ENCODE data around the gene DUOX2.

DUOX2 gene

GRCh38 chr15:45147606-45148005 is 33.6 kb upstream of the DUOX2 start:
- Histone ChIP-seq H3K4me3 (ENCODE audit: control insufficient read depth in 1 of 7, extremely low read depth in 1 of 7, insufficient read depth in 4 of 7, low read depth in 2 of 7, low read length in 6 of 7) (no peak overlapping the region), H3K4me1 (ENCODE audit: control extremely low read depth in 1 of 4, control insufficient read depth in 4 of 4, insufficient read depth in 4 of 4, low read length in 3 of 4) (peaks cover 0 to 6% (median 4%) of the 10 kb centered on the region in 4 experiments), H3K27ac (ENCODE audit: insufficient read depth in 1 of 2, low read depth in 1 of 2, low read length in 2 of 2, poor library complexity in 1 of 2, severe bottlenecking in 2 of 2) (no peak overlapping the region), H3K9me3 (ENCODE audit: control extremely low read depth in 1 of 5, control insufficient read depth in 4 of 5, insufficient read depth in 2 of 5, low read depth in 1 of 5, low read length in 4 of 5) (no peaks in the 10 kb centered on the region), H3K27me3 (replicated peaks in 2 of 5; ENCODE audit: control insufficient read depth in 4 of 5, insufficient read depth in 5 of 5, low read length in 4 of 5) (peaks cover 0 to 2% (median 0%) of the 10 kb centered on the region in 5 experiments), H3K36me3 (ENCODE audit: control insufficient read depth in 4 of 4, insufficient read depth in 4 of 4, low read length in 3 of 4) (no peaks in the 10 kb centered on the region)
- 100% methylated on average over 6 of the region's 7 CpGs for WGBS (ENCODE audit: insufficient coverage)
- ChIA-PET POLR2A (no interaction called here), CTCF (interaction anchor here (1.5 to 2.4 kb wide), 3 partner anchors 10 to 15 kb away, joined by 3 to 11 read pairs (median 9); no protein-coding TSS in a partner anchor)
- no peak for DNase-seq

- 100% methylated on average over 2 of the region's 4 CpGs for WGBS (ENCODE audit: insufficient coverage)
- no peak for DNase-seq
- no peak overlapping the region for H3K4me3 ChIP-seq (ENCODE audit: control insufficient read depth in 1 of 7, extremely low read depth in 1 of 7, insufficient read depth in 4 of 7, low read depth in 2 of 7, low read length in 6 of 7)
- no peaks in the 10 kb centered on the region for H3K36me3 ChIP-seq (ENCODE audit: control insufficient read depth in 4 of 4, insufficient read depth in 4 of 4, low read length in 3 of 4)
- no peak overlapping the region for H3K27ac ChIP-seq (ENCODE audit: insufficient read depth in 1 of 2, low read depth in 1 of 2, low read length in 2 of 2, poor library complexity in 1 of 2, severe bottlenecking in 2 of 2)
- H3K9me3 ChIP-seq (ENCODE audit: control extremely low read depth in 1 of 5, control insufficient read depth in 4 of 5, insufficient read depth in 2 of 5, low read depth in 1 of 5, low read length in 4 of 5): no peaks in the 10 kb centered on the region
- H3K27me3 ChIP-seq (replicated peaks in 2 of 5; ENCODE audit: control insufficient read depth in 4 of 5, insufficient read depth in 5 of 5, low read length in 4 of 5): peaks cover 0 to 5% (median 0%) of the 10 kb centered on the region in 5 experiments
- CTCF ChIA-PET: interaction anchor here (0.8 to 2.3 kb wide), 5 partner anchors 11 to 21 kb away, joined by 3 to 9 read pairs (median 4); partner anchors contain the start of genes DUOX1 and DUOXA1
- peaks cover 0 to 6% (median 4%) of the 10 kb centered on the region in 4 experiments for H3K4me1 ChIP-seq (ENCODE audit: control extremely low read depth in 1 of 4, control insufficient read depth in 4 of 4, insufficient read depth in 4 of 4, low read length in 3 of 4)
- POLR2A ChIA-PET: no interaction called here
Observed at GRCh38 chr15:45146405-45146804, 32.4 kb upstream of the DUOX2 start.

GRCh38 chr15:45144775-45145174 is 30.8 kb upstream of the DUOX2 start:
- Histone ChIP-seq H3K4me1 (ENCODE audit: control extremely low read depth in 1 of 4, control insufficient read depth in 4 of 4, insufficient read depth in 4 of 4, low read length in 3 of 4) (peaks cover 0 to 6% (median 4%) of the 10 kb centered on the region in 4 experiments), H3K36me3 (ENCODE audit: control insufficient read depth in 4 of 4, insufficient read depth in 4 of 4, low read length in 3 of 4) (no peaks in the 10 kb centered on the region), H3K9me3 (ENCODE audit: control extremely low read depth in 1 of 5, control insufficient read depth in 4 of 5, insufficient read depth in 2 of 5, low read depth in 1 of 5, low read length in 4 of 5) (no peaks in the 10 kb centered on the region), H3K27ac (ENCODE audit: insufficient read depth in 1 of 2, low read depth in 1 of 2, low read length in 2 of 2, poor library complexity in 1 of 2, severe bottlenecking in 2 of 2) (no peak overlapping the region), H3K4me3 (ENCODE audit: control insufficient read depth in 1 of 7, extremely low read depth in 1 of 7, insufficient read depth in 4 of 7, low read depth in 2 of 7, low read length in 6 of 7) (no peak overlapping the region), H3K27me3 (replicated peaks in 2 of 5; ENCODE audit: control insufficient read depth in 4 of 5, insufficient read depth in 5 of 5, low read length in 4 of 5) (peaks cover 0 to 5% (median 0%) of the 10 kb centered on the region in 5 experiments)
- POLR2A ChIA-PET: no interaction called here
- CTCF ChIA-PET: interaction anchor here (2.3 kb wide), 1 partner anchor 20 kb away, joined by 8 read pairs; no protein-coding TSS in a partner anchor
- no peak for DNase-seq
- 97% methylated on average over 7 of the region's 9 CpGs for WGBS (ENCODE audit: insufficient coverage)

GRCh38 chr15:45143946-45144345 is 30.0 kb upstream of the DUOX2 start:
- WGBS (ENCODE audit: insufficient coverage): 96% methylated on average over 11 of the region's 11 CpGs
- peaks cover 0 to 5% (median 0%) of the 10 kb centered on the region in 5 experiments for H3K27me3 ChIP-seq (replicated peaks in 2 of 5; ENCODE audit: control insufficient read depth in 4 of 5, insufficient read depth in 5 of 5, low read length in 4 of 5)
- ChIA-PET CTCF (interaction anchor here (1.1 kb wide), 1 partner anchor 20 kb away, joined by 4 read pairs; no protein-coding TSS in a partner anchor), POLR2A (no interaction called here)
- H3K4me3 ChIP-seq (ENCODE audit: control insufficient read depth in 1 of 7, extremely low read depth in 1 of 7, insufficient read depth in 4 of 7, low read depth in 2 of 7, low read length in 6 of 7): no peak overlapping the region
- peaks cover 0 to 5% (median 4%) of the 10 kb centered on the region in 4 experiments for H3K4me1 ChIP-seq (ENCODE audit: control extremely low read depth in 1 of 4, control insufficient read depth in 4 of 4, insufficient read depth in 4 of 4, low read length in 3 of 4)
- H3K27ac ChIP-seq (ENCODE audit: insufficient read depth in 1 of 2, low read depth in 1 of 2, low read length in 2 of 2, poor library complexity in 1 of 2, severe bottlenecking in 2 of 2): no peak overlapping the region
- H3K9me3 ChIP-seq (ENCODE audit: control extremely low read depth in 1 of 5, control insufficient read depth in 4 of 5, insufficient read depth in 2 of 5, low read depth in 1 of 5, low read length in 4 of 5): no peaks in the 10 kb centered on the region
- no peak for DNase-seq
- no peaks in the 10 kb centered on the region for H3K36me3 ChIP-seq (ENCODE audit: control insufficient read depth in 4 of 4, insufficient read depth in 4 of 4, low read length in 3 of 4)

GRCh38 chr15:45143056-45143455 is 29.1 kb upstream of the DUOX2 start:
- DNase-seq: no peak
- Histone ChIP-seq H3K4me1 (ENCODE audit: control extremely low read depth in 1 of 4, control insufficient read depth in 4 of 4, insufficient read depth in 4 of 4, low read length in 3 of 4) (no peaks in the 10 kb centered on the region), H3K27ac (ENCODE audit: insufficient read depth in 1 of 2, low read depth in 1 of 2, low read length in 2 of 2, poor library complexity in 1 of 2, severe bottlenecking in 2 of 2) (no peak overlapping the region), H3K9me3 (ENCODE audit: control extremely low read depth in 1 of 5, control insufficient read depth in 4 of 5, insufficient read depth in 2 of 5, low read depth in 1 of 5, low read length in 4 of 5) (no peaks in the 10 kb centered on the region), H3K4me3 (ENCODE audit: control insufficient read depth in 1 of 7, extremely low read depth in 1 of 7, insufficient read depth in 4 of 7, low read depth in 2 of 7, low read length in 6 of 7) (no peak overlapping the region), H3K36me3 (ENCODE audit: control insufficient read depth in 4 of 4, insufficient read depth in 4 of 4, low read length in 3 of 4) (no peaks in the 10 kb centered on the region), H3K27me3 (replicated peaks in 2 of 5; ENCODE audit: control insufficient read depth in 4 of 5, insufficient read depth in 5 of 5, low read length in 4 of 5) (peaks cover 0 to 9% (median 3%) of the 10 kb centered on the region in 5 experiments)
- ChIA-PET POLR2A (no interaction called here), CTCF (interaction anchor here (2.5 kb wide), 1 partner anchor 25 kb away, joined by 7 read pairs; no protein-coding TSS in a partner anchor)
- 94% methylated on average over 5 of the region's 7 CpGs for WGBS (ENCODE audit: insufficient coverage)

GRCh38 chr15:45141386-45141785 is 27.4 kb upstream of the DUOX2 start:
- Histone ChIP-seq H3K4me1 (ENCODE audit: control extremely low read depth in 1 of 4, control insufficient read depth in 4 of 4, insufficient read depth in 4 of 4, low read length in 3 of 4) (no peaks in the 10 kb centered on the region), H3K27ac (ENCODE audit: insufficient read depth in 1 of 2, low read depth in 1 of 2, low read length in 2 of 2, poor library complexity in 1 of 2, severe bottlenecking in 2 of 2) (no peak overlapping the region), H3K9me3 (ENCODE audit: control extremely low read depth in 1 of 5, control insufficient read depth in 4 of 5, insufficient read depth in 2 of 5, low read depth in 1 of 5, low read length in 4 of 5) (no peaks in the 10 kb centered on the region), H3K27me3 (replicated peaks in 2 of 5; ENCODE audit: control insufficient read depth in 4 of 5, insufficient read depth in 5 of 5, low read length in 4 of 5) (peaks cover 0 to 16% (median 10%) of the 10 kb centered on the region in 5 experiments), H3K4me3 (ENCODE audit: control insufficient read depth in 1 of 7, extremely low read depth in 1 of 7, insufficient read depth in 4 of 7, low read depth in 2 of 7, low read length in 6 of 7) (no peak overlapping the region), H3K36me3 (ENCODE audit: control insufficient read depth in 4 of 4, insufficient read depth in 4 of 4, low read length in 3 of 4) (no peaks in the 10 kb centered on the region)
- ChIA-PET POLR2A (no interaction called here), CTCF (interaction anchor here (1.0 to 2.5 kb wide), 5 partner anchors 11 to 23 kb away, joined by 3 to 7 read pairs (median 5); no protein-coding TSS in a partner anchor)
- 94% methylated on average over 2 of the region's 5 CpGs for WGBS (ENCODE audit: insufficient coverage)
- no peak for DNase-seq

GRCh38 chr15:45140557-45141250 is 26.7 kb upstream of the DUOX2 start:
- no peak for DNase-seq
- Histone ChIP-seq H3K4me1 (ENCODE audit: control extremely low read depth in 1 of 4, control insufficient read depth in 4 of 4, insufficient read depth in 4 of 4, low read length in 3 of 4) (no peaks in the 10 kb centered on the region), H3K9me3 (ENCODE audit: control extremely low read depth in 1 of 5, control insufficient read depth in 4 of 5, insufficient read depth in 2 of 5, low read depth in 1 of 5, low read length in 4 of 5) (no peaks in the 10 kb centered on the region), H3K4me3 (ENCODE audit: control insufficient read depth in 1 of 7, extremely low read depth in 1 of 7, insufficient read depth in 4 of 7, low read depth in 2 of 7, low read length in 6 of 7) (no peak overlapping the region), H3K27ac (ENCODE audit: insufficient read depth in 1 of 2, low read depth in 1 of 2, low read length in 2 of 2, poor library complexity in 1 of 2, severe bottlenecking in 2 of 2) (no peak overlapping the region), H3K27me3 (replicated peaks in 2 of 5; ENCODE audit: control insufficient read depth in 4 of 5, insufficient read depth in 5 of 5, low read length in 4 of 5) (peaks cover 0 to 22% (median 10%) of the 10 kb centered on the region in 5 experiments), H3K36me3 (ENCODE audit: control insufficient read depth in 4 of 4, insufficient read depth in 4 of 4, low read length in 3 of 4) (no peaks in the 10 kb centered on the region)
- CTCF ChIA-PET: interaction anchor here (1.0 to 2.5 kb wide), 4 partner anchors 10 to 22 kb away, joined by 3 to 7 read pairs (median 5); no protein-coding TSS in a partner anchor
- POLR2A ChIA-PET: no interaction called here
- WGBS (ENCODE audit: insufficient coverage): 96% methylated on average over 9 of the region's 10 CpGs

Measured in common myeloid progenitor, CD34-positive (primary cell).